Measurements from ENCODE around the gene MINDY4.
A peak's percentile ranks its signal among the peaks of the same experiment; 100 is the strongest.

Gene MINDY4

GRCh38 chr7:30797176-30798040, 26.2 kb downstream of the MINDY4 start:
- ChIA-PET CTCF (interaction anchor here (1.0 to 2.9 kb wide), 6 partner anchors 8 to 326 kb away, joined by 3 to 31 read pairs (median 4); no protein-coding TSS in a partner anchor), POLR2A (no interaction called here)
- DNase-seq (ENCODE audit: extremely low spot score): no peak
- TF ChIP-seq CTCF (IDR thresholded peaks at IDR 0.05; ENCODE audit: control extremely low read depth, extremely low read depth, low read depth, missing control alignments): no peak

- peak; percentile 69 for DNase-seq (ENCODE audit: extremely low spot score)
- no peak for TF ChIP-seq CTCF (IDR thresholded peaks at IDR 0.05; ENCODE audit: control extremely low read depth, extremely low read depth, low read depth, missing control alignments)
- ChIA-PET CTCF (interaction anchor here (0.8 to 2.9 kb wide), 16 partner anchors 8 to 334 kb away, joined by 3 to 31 read pairs (median 5); no protein-coding TSS in a partner anchor), POLR2A (no interaction called here)
These were observed 28.2 kb downstream of the MINDY4 start for GRCh38 chr7:30799206-30799975.

GRCh38 chr7:30799976-30800661, 28.9 kb downstream of the MINDY4 start:
- ChIA-PET POLR2A (no interaction called here), CTCF (interaction anchor here (0.8 to 2.9 kb wide), 14 partner anchors 9 to 334 kb away, joined by 3 to 31 read pairs (median 6); no protein-coding TSS in a partner anchor)
- DNase-seq (ENCODE audit: extremely low spot score): no peak
- TF ChIP-seq CTCF (IDR thresholded peaks at IDR 0.05; ENCODE audit: control extremely low read depth, extremely low read depth, low read depth, missing control alignments): no peak

- peak; percentile 76 for DNase-seq (ENCODE audit: extremely low spot score)
- peak; percentile 69 for TF ChIP-seq CTCF (IDR thresholded peaks at IDR 0.05; ENCODE audit: control extremely low read depth, extremely low read depth, low read depth, missing control alignments)
- CTCF ChIA-PET: interaction anchor here (1.0 to 2.1 kb wide), 12 partner anchors 11 to 321 kb away, joined by 3 to 19 read pairs (median 4); no protein-coding TSS in a partner anchor
- POLR2A ChIA-PET: no interaction called here
These were observed 29.6 kb downstream of the MINDY4 start for GRCh38 chr7:30800785-30801252.

- TF ChIP-seq CTCF (IDR thresholded peaks at IDR 0.05; ENCODE audit: control extremely low read depth, extremely low read depth, low read depth, missing control alignments): no peak
- DNase-seq (ENCODE audit: extremely low spot score): no peak
- CTCF ChIA-PET: interaction anchor here (1.2 to 1.3 kb wide), 3 partner anchors 9 to 181 kb away, joined by 3 read pairs; no protein-coding TSS in a partner anchor
- POLR2A ChIA-PET: no interaction called here
These were observed 31.6 kb downstream of the MINDY4 start for GRCh38 chr7:30802812-30803211.
